ENCODE data around the gene PNLIPRP2.

Gene PNLIPRP2

DNA sequence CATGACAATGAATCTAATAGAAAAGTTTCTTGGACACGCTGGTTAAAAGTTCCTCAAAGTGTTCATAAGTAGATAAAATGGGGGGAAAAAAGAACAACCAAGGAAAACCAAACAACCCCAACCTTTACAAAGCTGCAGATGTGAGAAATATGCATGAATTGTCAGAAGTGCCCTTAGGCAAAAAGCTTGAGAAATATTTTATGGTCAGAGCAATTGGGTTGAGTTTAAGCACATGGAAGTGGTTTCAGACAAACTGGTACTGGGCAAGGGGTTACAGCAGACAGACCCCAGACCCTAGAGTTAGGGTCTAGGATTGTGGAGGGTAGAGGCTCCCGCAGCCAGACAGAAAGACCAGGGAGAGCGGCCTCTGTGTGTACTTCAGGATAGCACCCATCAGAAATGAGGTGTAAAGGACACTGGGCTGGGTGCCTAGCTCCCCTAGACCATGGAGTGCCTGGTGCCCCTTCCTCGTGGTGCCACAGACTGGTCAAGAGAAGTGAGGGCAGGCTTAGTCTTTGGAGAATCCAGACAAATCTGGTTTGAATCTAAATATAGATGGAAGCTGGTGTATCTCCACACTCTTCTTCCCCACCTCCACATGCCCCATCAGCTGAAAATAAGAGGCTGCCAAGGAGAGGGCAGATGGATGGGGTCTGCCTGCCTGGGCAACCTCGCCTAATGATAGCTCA, 37.3 kb downstream of the PNLIPRP2 start:
- ATAC-seq (ENCODE audit: insufficient read depth, low read depth) = no peak
- Histone ChIP-seq H3K4me3 (ENCODE audit: low read depth in 1 of 2, low read length in 2 of 2) (no peak overlapping the region), H3K9me3 (ENCODE audit: insufficient read depth, low read length, severe bottlenecking) (no peaks in the 10 kb centered on the region), H4K20me1 (ENCODE audit: insufficient read depth, low read length) (no peaks in the 10 kb centered on the region), H3K79me2 (ENCODE audit: insufficient read depth, low read length) (no peaks in the 10 kb centered on the region), H3K9ac (ENCODE audit: low read depth, low read length) (no peak overlapping the region), H3K4me2 (ENCODE audit: insufficient read depth, low read length) (no peak overlapping the region), H2AFZ (ENCODE audit: low read depth, low read length) (no peak overlapping the region), H3K36me3 (ENCODE audit: insufficient read depth, low read length) (no peaks in the 10 kb centered on the region), H3K27ac (ENCODE audit: low read length) (no peak overlapping the region), H3K27me3 (ENCODE audit: insufficient read depth, low read length, poor library complexity) (no peaks in the 10 kb centered on the region), H3K4me1 (ENCODE audit: insufficient read depth, low read length) (no peaks in the 10 kb centered on the region)
- TF ChIP-seq, protein P1, sequence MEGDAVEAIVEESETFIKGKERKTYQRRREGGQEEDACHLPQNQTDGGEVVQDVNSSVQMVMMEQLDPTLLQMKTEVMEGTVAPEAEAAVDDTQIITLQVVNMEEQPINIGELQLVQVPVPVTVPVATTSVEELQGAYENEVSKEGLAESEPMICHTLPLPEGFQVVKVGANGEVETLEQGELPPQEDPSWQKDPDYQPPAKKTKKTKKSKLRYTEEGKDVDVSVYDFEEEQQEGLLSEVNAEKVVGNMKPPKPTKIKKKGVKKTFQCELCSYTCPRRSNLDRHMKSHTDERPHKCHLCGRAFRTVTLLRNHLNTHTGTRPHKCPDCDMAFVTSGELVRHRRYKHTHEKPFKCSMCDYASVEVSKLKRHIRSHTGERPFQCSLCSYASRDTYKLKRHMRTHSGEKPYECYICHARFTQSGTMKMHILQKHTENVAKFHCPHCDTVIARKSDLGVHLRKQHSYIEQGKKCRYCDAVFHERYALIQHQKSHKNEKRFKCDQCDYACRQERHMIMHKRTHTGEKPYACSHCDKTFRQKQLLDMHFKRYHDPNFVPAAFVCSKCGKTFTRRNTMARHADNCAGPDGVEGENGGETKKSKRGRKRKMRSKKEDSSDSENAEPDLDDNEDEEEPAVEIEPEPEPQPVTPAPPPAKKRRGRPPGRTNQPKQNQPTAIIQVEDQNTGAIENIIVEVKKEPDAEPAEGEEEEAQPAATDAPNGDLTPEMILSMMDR (IDR thresholded peaks at IDR 0.05; ENCODE audit: borderline replicate concordance, extremely low read depth, low read length, poor library complexity, severe bottlenecking) = no peak
- no peak for TF ChIP-seq EZH2 (IDR thresholded peaks at IDR 0.05; ENCODE audit: borderline replicate concordance, low read depth, low read length, severe bottlenecking)
- DNase-seq = no peak

DNA sequence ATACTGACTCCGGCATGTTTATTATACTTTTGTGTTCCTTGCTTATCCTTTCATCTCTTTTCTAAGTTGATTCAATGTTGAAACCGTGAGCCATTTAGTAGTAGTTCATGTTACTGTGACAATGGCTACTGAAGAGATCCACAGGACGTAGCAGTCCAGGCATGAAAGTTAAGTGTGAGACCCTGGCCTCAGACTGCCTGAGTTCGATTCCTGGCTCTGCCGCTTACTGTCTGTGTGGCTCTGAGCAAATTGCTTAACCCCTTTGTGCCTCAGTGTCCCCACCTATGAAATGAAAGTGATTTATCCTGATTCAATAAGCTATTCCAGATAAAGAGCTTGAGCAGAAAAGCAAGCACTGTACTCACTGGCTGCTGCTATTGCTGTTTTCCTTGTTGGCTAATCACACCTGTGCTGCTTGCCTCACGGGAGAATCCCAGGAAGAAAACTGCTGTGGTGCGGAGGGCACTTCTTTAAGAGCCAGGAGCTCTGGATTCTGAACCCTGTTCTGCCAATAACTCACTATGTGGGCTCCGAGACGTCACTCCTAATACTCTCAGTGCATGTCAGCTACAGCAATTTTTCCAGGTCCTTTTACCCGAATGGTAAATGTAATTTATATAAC, 38.4 kb downstream of the PNLIPRP2 start:
- no peak overlapping the region for H2AFZ ChIP-seq (ENCODE audit: low read depth, low read length)
- H3K9ac ChIP-seq (ENCODE audit: low read depth, low read length) = no peak overlapping the region
- DNase-seq = no peak
- no peaks in the 10 kb centered on the region for H3K4me1 ChIP-seq (ENCODE audit: insufficient read depth, low read length)
- H3K4me3 ChIP-seq (ENCODE audit: low read depth in 1 of 2, low read length in 2 of 2) = no peak overlapping the region
- no peak overlapping the region for H3K4me2 ChIP-seq (ENCODE audit: insufficient read depth, low read length)
- H3K79me2 ChIP-seq (ENCODE audit: insufficient read depth, low read length) = no peaks in the 10 kb centered on the region
- no peaks in the 10 kb centered on the region for H4K20me1 ChIP-seq (ENCODE audit: insufficient read depth, low read length)
- TF ChIP-seq, protein P1 (IDR thresholded peaks at IDR 0.05; ENCODE audit: borderline replicate concordance, extremely low read depth, low read length, poor library complexity, severe bottlenecking) = no peak
- TF ChIP-seq EZH2 (IDR thresholded peaks at IDR 0.05; ENCODE audit: borderline replicate concordance, low read depth, low read length, severe bottlenecking) = no peak
- H3K36me3 ChIP-seq (ENCODE audit: insufficient read depth, low read length) = no peaks in the 10 kb centered on the region
- ATAC-seq (ENCODE audit: insufficient read depth, low read depth) = no peak
- H3K27me3 ChIP-seq (ENCODE audit: insufficient read depth, low read length, poor library complexity) = no peaks in the 10 kb centered on the region
- no peaks in the 10 kb centered on the region for H3K9me3 ChIP-seq (ENCODE audit: insufficient read depth, low read length, severe bottlenecking)
- H3K27ac ChIP-seq (ENCODE audit: low read length) = no peak overlapping the region

DNA sequence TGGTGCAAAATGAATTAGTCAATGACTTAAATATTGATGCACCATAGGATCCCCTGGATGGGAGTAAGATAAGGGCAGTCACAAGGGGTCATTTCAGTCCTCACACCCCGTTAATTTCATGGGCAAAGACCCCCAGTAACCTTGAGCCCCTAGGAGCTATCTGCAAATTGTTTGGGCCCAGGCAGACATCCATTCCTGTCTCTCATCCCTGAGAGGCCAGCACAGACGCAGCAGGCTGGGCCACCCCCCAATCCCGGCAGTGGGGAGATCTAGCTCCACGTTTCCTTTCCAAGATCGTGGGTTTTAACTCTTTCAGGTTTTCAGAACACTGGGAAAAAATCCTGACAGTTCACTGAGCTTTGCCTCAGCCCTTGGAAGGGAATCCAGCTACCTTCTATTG, 40.1 kb downstream of the PNLIPRP2 start:
- H3K4me1 ChIP-seq (ENCODE audit: insufficient read depth, low read length) = no peaks in the 10 kb centered on the region
- no peaks in the 10 kb centered on the region for H3K36me3 ChIP-seq (ENCODE audit: insufficient read depth, low read length)
- H3K4me2 ChIP-seq (ENCODE audit: insufficient read depth, low read length) = no peak overlapping the region
- no peak for DNase-seq
- TF ChIP-seq EZH2 (IDR thresholded peaks at IDR 0.05; ENCODE audit: borderline replicate concordance, low read depth, low read length, severe bottlenecking) = no peak
- TF ChIP-seq, protein P1 (IDR thresholded peaks at IDR 0.05; ENCODE audit: borderline replicate concordance, extremely low read depth, low read length, poor library complexity, severe bottlenecking) = no peak
- no peaks in the 10 kb centered on the region for H4K20me1 ChIP-seq (ENCODE audit: insufficient read depth, low read length)
- no peaks in the 10 kb centered on the region for H3K27me3 ChIP-seq (ENCODE audit: insufficient read depth, low read length, poor library complexity)
- H3K79me2 ChIP-seq (ENCODE audit: insufficient read depth, low read length) = no peaks in the 10 kb centered on the region
- ATAC-seq (ENCODE audit: insufficient read depth, low read depth) = no peak
- H3K4me3 ChIP-seq (ENCODE audit: low read depth in 1 of 2, low read length in 2 of 2) = no peak overlapping the region
- H3K9ac ChIP-seq (ENCODE audit: low read depth, low read length) = no peak overlapping the region
- no peak overlapping the region for H2AFZ ChIP-seq (ENCODE audit: low read depth, low read length)
- H3K27ac ChIP-seq (ENCODE audit: low read length) = no peak overlapping the region
- no peaks in the 10 kb centered on the region for H3K9me3 ChIP-seq (ENCODE audit: insufficient read depth, low read length, severe bottlenecking)
